OCI-LY3 (cell line): ENCODE measurements around the gene MLXIP.

Experiments used
- H2AFZ ChIP-seq: fragments of 200-600, 300-600 bp; shearing (Covaris generic); 2 replicates; pipeline ENCODE4 v1.6.0; 2014; ENCODE audit warnings: antibody characterized with exemption, low read depth, low read length
- H3K27ac ChIP-seq: fragments of 200-600, 300-600 bp; sonication (generic); 2 replicates; pipeline ENCODE4 v1.5.1; 2014; ENCODE audit warnings: mild to moderate bottlenecking, low read length, moderate library complexity, mixed read lengths
- H3K27me3 ChIP-seq: fragments of 200-600, 300-600 bp; sonication (generic); 2 replicates; pipeline ENCODE4 v1.6.1; 2014; ENCODE audit warnings: low read depth, low read length, mixed read lengths
- H3K36me3 ChIP-seq: fragments of 200-600, 300-600 bp; sonication (generic); replicated peaks from 2 replicates; pipeline ENCODE3; 2014; ENCODE audit warnings: low read depth, low read length, mixed read lengths
- H3K4me1 ChIP-seq: fragments of 300-600, 200-600 bp; sonication (generic); 2 replicates; pipeline ENCODE4 v1.6.1; 2014; ENCODE audit warnings: low read length, mixed read lengths
- H3K4me2 ChIP-seq: fragments of 200-600, 300-600 bp; sonication (generic); 2 replicates; pipeline ENCODE4 v1.6.1; 2014; ENCODE audit warnings: low read length, mixed read lengths
- H3K4me3 ChIP-seq: fragments of 300-600, 200-600 bp; sonication (generic); 2 replicates; pipeline ENCODE4 v1.5.1; 2014; ENCODE audit warnings: antibody characterized with exemption, mild to moderate bottlenecking, low read length, moderate library complexity
- H3K79me2 ChIP-seq: fragments of 300-600, 200-600 bp; shearing (Covaris generic); 2 replicates; pipeline ENCODE4 v1.6.1; 2014; ENCODE audit warnings: mild to moderate bottlenecking, low read length, mixed read lengths
- H3K9ac ChIP-seq: fragments of 300-600, 200-600 bp; shearing (Covaris generic); 2 replicates; pipeline ENCODE4 v1.6.0; 2014; ENCODE audit warnings: mild to moderate bottlenecking, low read length, moderate library complexity
- H3K9me3 ChIP-seq: fragments of 200-600, 300-600 bp; shearing (Covaris generic); 2 replicates; pipeline ENCODE4 v1.6.1; 2014; ENCODE audit warnings: low read length, mixed read lengths; ENCODE audit not compliant: insufficient read depth
- H4K20me1 ChIP-seq: fragments of 200-600, 300-600 bp; sonication (generic); 2 replicates; pipeline ENCODE4 v1.6.1; 2016; ENCODE audit warnings: low read length, mixed read lengths; ENCODE audit not compliant: insufficient read depth
- EZH2phosphoT487 ChIP-seq: fragments of 200-600 bp; shearing (Covaris generic); IDR thresholded peaks from 2 replicates; pipeline ENCODE4 v1.6.1; 2018; ENCODE audit warnings: antibody characterized with exemption, mixed run types, low read depth
- TF ChIP-seq, protein P1 (sequence below): fragments of 200-600, 300-600 bp; sonication (generic); IDR thresholded peaks from 2 replicates; pipeline ENCODE4 v1.5.1; 2014; ENCODE audit warnings: antibody characterized with exemption, low read length, low read depth

Gene MLXIP

DNA sequence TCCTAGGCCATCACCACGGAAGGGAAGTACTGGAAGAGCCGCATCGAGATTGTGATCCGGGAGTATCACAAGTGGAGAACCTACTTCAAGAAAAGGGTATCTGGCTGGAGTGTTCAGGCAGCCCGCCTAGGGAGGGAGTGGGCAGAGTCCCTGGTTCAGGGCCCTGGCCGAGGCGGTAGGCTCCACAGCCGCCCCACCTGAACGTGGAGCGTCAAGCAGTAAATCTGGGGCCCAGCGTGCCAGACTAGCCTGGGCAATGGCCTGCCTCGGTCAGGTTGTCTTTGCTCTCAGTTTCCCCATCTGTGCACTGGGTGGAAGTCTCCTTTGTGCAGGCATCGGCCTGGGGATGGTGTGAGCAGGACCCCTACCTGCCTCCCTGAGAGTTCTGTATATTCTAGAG lies 50.6 kb downstream of the MLXIP start:
- Histone ChIP-seq H3K9me3 (no peaks in the 10 kb centered on the region), H3K4me3 (no peak overlapping the region), H3K27me3 (no peaks in the 10 kb centered on the region), H4K20me1 (peaks cover 8% of the 10 kb centered on the region), H3K79me2 (peaks cover 18% of the 10 kb centered on the region; the same call in 1 of the 2 replicates), H2AFZ (no peak overlapping the region), H3K36me3 (peaks cover 9% of the 10 kb centered on the region), H3K4me1 (no peaks in the 10 kb centered on the region), H3K27ac (no peak overlapping the region), H3K9ac (no peak overlapping the region), H3K4me2 (no peak overlapping the region)
- TF ChIP-seq, protein P1, sequence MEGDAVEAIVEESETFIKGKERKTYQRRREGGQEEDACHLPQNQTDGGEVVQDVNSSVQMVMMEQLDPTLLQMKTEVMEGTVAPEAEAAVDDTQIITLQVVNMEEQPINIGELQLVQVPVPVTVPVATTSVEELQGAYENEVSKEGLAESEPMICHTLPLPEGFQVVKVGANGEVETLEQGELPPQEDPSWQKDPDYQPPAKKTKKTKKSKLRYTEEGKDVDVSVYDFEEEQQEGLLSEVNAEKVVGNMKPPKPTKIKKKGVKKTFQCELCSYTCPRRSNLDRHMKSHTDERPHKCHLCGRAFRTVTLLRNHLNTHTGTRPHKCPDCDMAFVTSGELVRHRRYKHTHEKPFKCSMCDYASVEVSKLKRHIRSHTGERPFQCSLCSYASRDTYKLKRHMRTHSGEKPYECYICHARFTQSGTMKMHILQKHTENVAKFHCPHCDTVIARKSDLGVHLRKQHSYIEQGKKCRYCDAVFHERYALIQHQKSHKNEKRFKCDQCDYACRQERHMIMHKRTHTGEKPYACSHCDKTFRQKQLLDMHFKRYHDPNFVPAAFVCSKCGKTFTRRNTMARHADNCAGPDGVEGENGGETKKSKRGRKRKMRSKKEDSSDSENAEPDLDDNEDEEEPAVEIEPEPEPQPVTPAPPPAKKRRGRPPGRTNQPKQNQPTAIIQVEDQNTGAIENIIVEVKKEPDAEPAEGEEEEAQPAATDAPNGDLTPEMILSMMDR = no peak
- TF ChIP-seq EZH2phosphoT487 = no peak

DNA sequence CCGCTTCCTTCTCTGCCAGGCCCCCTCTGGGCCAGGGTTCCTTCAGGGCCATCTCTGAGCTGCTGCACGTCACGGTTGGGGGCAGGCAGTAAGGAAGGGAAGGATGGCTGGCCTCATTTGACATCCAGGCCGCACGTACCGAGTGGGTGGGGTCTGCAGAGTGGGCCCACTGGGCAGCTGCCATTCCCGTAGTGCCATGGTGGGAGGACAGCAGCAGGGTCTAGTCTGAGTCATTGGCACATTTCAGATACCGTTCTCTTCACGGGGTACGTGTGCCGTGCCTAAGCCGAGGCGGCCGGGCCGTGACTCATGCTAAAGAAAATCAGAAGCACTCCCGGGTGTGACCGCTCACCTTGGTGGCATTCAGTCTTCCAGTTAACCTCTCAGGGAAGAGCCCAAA lies 51.6 kb downstream of the MLXIP start:
- Histone ChIP-seq H3K27ac (no peak overlapping the region), H3K9ac (no peak overlapping the region), H3K36me3 (peaks cover 9% of the 10 kb centered on the region), H3K27me3 (no peaks in the 10 kb centered on the region), H3K4me1 (no peaks in the 10 kb centered on the region), H3K79me2 (peaks cover 16% of the 10 kb centered on the region; the same call in 1 of the 2 replicates), H3K4me3 (no peak overlapping the region), H3K9me3 (no peaks in the 10 kb centered on the region), H2AFZ (no peak overlapping the region), H3K4me2 (no peak overlapping the region), H4K20me1 (peaks cover 8% of the 10 kb centered on the region)
- TF ChIP-seq EZH2phosphoT487 = no peak
- TF ChIP-seq, protein P1 = no peak

DNA sequence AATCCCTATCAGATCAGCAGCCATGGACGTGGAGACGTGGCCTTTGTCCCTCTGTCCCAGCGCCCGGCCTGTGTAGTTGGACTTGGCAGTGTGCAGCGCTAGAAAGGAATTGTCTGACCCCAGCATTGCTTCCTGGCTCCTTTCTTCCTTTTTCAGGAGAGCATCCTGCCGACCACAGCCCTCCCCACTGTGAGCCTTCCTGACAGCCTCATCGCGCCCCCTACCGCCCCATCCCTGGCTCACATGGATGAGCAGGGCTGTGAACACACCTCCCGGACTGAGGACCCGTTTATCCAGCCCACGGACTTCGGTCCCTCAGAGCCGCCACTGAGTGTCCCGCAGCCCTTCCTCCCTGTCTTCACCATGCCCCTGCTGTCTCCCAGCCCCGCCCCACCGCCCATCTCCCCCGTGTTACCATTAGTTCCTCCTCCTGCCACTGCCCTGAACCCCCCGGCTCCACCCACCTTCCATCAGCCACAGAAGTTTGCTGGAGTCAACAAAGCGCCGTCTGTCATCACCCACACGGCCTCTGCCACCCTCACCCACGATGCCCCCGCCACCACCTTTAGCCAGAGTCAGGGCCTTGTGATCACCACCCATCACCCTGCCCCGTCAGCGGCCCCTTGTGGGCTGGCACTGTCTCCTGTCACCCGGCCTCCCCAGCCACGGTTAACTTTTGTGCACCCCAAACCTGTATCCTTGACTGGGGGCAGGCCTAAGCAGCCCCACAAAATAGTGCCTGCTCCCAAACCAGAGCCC lies 54.8 kb downstream of the MLXIP start:
- Histone ChIP-seq H3K4me3 (no peak overlapping the region), H3K4me2 (no peak overlapping the region), H3K4me1 (no peaks in the 10 kb centered on the region), H3K27me3 (no peaks in the 10 kb centered on the region), H4K20me1 (no peaks in the 10 kb centered on the region), H3K27ac (no peak overlapping the region), H3K79me2 (no peaks in the 10 kb centered on the region), H3K9ac (no peak overlapping the region), H3K9me3 (no peaks in the 10 kb centered on the region), H3K36me3 (peaks cover 9% of the 10 kb centered on the region), H2AFZ (no peak overlapping the region)
- TF ChIP-seq EZH2phosphoT487 = no peak
- TF ChIP-seq, protein P1 = no peak

DNA sequence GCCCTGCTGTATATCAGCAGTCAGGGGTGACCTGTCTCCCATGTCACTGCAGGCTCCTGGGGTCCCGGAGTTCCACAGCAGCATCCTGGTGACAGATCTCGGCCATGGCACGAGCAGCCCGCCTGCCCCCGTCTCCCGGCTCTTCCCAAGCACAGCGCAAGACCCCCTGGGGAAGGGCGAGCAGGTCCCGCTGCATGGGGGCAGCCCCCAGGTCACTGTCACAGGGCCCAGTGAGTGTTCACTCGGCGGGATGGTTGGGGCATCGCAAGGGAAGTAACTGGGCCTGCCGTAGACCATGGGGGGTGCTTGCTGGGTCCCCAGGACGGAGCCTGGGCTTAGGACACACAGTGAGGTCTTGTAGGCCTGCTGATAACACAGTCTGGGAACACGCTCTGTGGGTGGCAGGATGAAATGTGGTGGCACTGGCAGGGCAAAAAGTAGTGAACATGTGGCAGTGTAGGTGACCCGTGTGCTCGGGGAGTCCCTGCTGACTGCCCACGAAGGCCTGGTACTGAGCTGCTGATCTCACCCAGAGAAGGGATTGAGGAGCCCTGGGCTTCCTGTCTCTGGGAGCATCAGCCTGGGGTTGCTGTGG lies 57.0 kb downstream of the MLXIP start:
- Histone ChIP-seq H3K27me3 (no peaks in the 10 kb centered on the region), H3K9ac (no peak overlapping the region), H3K79me2 (no peaks in the 10 kb centered on the region), H3K4me3 (no peak overlapping the region), H3K36me3 (peaks cover 9% of the 10 kb centered on the region), H2AFZ (no peak overlapping the region), H3K27ac (no peak overlapping the region), H3K9me3 (no peaks in the 10 kb centered on the region), H4K20me1 (no peaks in the 10 kb centered on the region), H3K4me1 (no peaks in the 10 kb centered on the region), H3K4me2 (no peak overlapping the region)
- TF ChIP-seq EZH2phosphoT487 = no peak
- TF ChIP-seq, protein P1 = no peak
